GM21528 (cell line): ENCODE data around the gene TMEM150C.
"Not testable (repeated sequence)": the region's sequence is repeated elsewhere in the genome, so short reads cannot be mapped to it uniquely, and the experiment has no call there.

Experiments
- ATAC-seq: cut with Tn5 transposase; IDR thresholded peaks from one replicate; pipeline ENCODE4 v1.9.1; 2021; ENCODE audit warnings: mild to moderate bottlenecking, moderate library complexity; ENCODE audit not compliant: unreplicated experiment, low FRiP score

The TMEM150C gene

GRCh38 chr4:82569727-82570126 is 7.9 kb upstream of the TMEM150C start:
- no peak for ATAC-seq

DNA sequence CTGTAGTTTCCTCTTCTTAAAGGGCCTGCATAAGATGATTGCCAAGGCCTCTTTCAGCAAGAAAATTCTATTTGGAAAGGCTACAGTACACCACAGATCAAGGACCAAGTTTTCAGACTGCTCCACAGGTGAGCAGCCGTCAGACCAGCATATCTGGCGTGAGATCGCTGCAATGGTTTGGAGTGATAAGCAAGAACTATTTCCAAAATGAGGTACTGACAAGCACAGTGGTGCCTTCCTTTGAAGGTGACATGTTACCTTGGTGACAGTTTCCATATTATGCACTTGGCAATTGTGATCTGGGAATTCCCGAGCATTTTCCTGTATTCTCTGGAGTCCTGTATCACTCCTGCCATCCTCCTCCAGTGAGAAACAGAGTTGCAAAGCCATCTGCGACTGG is 7.3 kb upstream of the TMEM150C start:
- ATAC-seq, result no peak

GRCh38 chr4:82567444-82567843 is 5.7 kb upstream of the TMEM150C start:
- no peak for ATAC-seq

GRCh38 chr4:82562564-82562854 is 721 bp upstream of the TMEM150C start:
- ATAC-seq, result no peak

- no peak for ATAC-seq
Observed at GRCh38 chr4:82560853-82561785, 669 bp downstream of the TMEM150C start.

- no peak for ATAC-seq
Observed at GRCh38 chr4:82559735-82560120, 2.1 kb downstream of the TMEM150C start.

DNA sequence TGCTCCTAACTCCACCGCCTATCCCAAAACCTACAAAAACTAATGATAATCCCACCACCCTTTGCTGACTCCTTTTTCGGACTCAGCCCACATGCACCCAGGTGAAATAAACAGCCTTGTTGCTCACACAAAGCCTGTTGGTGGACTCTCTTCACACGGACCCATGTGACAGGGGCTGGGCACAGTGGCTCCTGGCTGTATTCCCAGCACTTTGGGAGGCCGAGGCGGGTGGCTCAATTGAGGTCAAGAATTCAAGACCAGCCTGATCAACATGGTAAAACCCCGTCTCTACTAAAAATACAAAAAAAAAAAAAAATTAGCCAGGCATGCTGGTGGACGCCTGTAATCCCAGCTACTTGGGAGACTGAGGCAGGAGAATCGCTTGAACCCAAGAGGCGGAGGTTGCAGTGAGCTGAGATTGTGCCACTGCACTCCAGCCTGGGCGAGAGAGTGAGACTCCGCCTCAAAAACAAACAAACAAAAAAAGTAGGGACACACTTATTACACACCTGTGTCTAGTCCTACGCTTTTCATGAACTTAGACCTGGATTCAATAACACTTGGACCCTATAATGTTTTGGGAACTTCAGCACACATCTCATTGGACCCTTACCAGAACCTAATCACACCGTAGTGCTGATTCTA is 2.6 kb downstream of the TMEM150C start:
- ATAC-seq, result not testable (repeated sequence)

GRCh38 chr4:82555276-82555675 is 6.5 kb downstream of the TMEM150C start:
- ATAC-seq, result no peak

GRCh38 chr4:82553020-82553419 is 8.8 kb downstream of the TMEM150C start:
- ATAC-seq, result no peak

DNA sequence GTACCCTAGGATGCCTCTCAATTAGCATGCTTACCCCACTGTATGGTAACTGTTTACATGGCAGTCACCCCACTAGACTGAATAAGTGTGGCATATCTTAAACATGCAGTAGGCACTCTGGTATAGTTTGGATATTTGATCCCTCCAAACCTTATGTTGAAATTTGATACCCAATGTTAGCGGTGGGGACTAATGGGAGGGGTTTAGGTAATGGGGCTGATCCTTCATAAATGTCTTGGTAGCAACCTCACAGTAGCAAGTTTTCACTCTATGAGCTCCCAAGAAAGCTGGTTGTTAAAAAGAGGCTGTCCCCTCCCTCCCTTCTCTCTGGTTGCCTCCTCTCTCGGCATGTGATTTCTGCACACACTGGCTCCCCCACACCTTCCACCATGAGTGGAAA is 10.1 kb downstream of the TMEM150C start:
- no peak for ATAC-seq

DNA sequence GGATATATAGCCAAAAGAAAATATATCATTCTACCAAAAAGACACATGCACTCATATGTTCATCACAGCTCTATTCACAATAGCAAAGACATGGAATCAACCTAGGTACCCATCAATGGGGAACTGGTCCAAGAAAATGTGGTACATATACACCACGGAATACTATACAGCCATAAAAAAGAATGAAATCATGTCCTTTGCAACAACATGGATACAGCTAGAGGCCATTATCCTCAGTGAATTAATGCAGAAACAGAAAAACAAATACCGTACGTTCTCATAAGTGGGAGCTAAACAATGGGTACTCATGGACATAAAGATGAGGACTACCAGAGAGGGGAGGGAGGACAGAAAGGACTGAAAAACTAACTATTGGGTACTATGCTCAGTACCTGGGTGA is 13.9 kb downstream of the TMEM150C start:
- ATAC-seq, result not testable (repeated sequence)

GRCh38 chr4:82543131-82543530 is 18.7 kb downstream of the TMEM150C start:
- no peak for ATAC-seq

DNA sequence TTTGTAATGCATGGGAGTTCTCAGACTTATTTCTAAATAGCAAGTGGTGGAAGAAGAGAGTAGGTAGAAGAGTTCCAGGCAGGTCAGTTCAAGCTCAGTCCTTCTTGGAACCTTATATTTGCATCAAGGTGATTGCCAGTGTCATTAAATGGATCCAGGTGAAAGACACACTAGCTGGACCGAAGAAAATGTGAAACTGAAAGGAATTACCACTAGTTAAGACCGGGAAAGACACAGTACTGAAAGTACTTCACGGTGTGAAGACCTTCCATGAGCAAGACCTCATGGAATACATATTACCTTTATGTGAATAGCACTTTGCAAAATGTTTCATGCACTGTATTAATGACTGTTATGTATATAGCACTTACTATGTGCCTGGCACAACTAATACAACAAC is 19.1 kb downstream of the TMEM150C start:
- ATAC-seq, result no peak

DNA sequence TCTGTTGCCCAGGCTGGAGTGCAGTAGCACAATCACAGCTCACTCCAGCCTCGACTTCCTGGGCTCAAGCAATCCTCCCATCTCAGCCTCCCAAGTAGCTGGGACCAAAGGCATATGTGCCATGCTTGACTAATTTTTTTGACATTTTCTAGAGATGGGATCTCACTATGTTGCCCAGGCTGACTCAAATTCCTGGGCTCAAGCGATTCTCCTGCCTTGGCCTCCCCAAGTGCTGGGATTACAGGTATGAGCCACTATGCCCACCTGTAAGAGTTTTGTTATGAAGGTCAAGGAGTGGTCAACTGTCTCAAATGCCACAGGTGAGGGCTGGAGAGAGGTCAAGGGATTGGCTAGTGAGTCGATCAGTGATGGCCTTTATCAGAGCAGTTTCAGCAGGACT is 32.5 kb downstream of the TMEM150C start:
- ATAC-seq, result no peak

DNA sequence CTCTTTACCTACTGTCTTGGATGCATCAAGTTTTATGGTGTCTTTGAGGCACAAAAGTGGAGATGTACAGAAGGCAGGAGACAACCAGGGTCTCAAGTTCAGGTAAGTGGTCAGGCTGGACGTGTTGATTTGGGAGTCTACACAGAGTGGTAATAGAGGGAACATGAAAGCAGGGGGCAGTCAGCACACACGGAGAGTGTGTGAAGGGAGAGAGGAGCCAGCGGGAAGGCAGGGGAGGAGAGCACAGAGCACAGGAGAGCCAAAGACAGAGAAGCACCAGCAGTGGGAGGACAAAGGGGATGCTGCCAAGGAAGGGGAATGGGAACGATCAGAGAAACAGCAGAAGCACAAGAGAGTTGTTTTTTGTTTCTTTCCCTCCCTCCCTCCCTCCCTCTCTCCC is 32.9 kb downstream of the TMEM150C start:
- no peak for ATAC-seq

- no peak for ATAC-seq
Observed at GRCh38 chr4:82528074-82528473, 33.7 kb downstream of the TMEM150C start.

DNA sequence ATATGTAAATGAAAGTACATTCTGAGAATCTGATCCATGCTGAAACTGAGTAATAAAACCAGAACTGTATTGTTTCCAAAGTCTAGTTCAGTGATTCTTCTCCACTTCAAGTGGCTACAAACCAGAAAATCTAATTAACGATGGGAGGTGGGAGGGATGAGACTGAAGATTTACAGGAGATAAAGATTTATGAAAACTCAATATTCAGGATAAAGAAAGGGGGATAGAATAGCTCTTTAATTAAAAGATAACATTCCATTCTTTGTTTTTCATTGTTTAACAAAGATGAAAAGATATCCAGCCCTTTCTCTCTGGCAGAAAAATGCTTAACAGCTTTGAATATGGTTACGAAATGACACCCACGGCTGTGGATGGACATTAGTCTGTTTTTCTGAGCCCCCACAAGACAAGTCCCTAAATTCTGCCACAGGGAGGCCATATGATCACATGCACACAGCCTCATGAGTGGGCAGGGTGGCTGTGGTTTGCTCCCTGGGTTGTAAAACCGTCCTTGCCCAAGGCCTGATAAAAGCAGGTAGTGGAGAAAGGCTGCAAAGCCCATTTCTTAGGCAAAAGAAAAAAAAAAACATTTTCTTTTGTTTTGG is 36.4 kb downstream of the TMEM150C start:
- ATAC-seq, result no peak

DNA sequence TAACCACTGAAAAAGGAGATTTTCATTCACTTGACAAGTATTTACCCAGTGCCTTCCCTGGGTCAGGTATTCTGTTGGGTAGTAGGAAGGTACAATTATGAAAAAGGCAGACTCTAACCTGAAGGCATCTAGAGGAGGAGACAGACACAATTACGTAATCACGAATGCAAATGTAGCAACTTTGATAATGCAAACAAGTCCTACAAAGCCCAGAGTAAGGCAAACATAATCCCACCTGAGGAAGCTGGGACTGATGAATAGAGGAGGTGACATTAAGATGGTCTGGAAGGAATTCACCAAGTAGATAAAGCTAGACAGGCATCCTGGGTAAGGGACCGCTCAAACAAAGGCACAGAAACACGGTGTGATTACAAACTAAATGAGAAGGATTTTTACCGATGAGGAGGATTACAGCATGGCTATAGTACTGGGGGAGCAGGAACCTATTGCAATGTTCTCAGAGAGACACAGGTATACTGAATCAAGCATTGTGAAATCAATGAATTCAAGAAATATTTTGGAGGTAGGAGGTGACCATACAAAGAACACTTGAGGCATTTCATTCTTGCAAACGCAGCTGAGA is 37.1 kb downstream of the TMEM150C start:
- ATAC-seq, result no peak

DNA sequence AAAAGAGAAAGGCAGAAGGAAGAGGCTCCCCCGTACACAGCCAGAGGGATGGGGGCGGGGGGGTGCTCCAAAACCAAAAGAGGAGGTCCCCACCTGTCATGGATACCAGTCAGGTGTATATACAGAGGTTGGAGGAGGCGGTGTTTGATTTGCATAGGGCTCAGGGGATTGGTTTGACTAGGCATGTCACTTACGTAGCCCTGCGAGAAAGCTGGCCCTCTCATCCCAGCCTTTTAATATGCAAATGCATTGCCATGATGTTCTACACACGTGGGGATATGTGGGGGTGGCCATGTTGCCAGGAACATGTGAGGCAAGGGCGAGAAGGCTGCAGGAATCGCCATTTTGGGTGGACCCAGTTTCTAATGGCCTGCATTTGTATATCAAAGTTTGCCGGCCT is 38.6 kb downstream of the TMEM150C start:
- no peak for ATAC-seq

DNA sequence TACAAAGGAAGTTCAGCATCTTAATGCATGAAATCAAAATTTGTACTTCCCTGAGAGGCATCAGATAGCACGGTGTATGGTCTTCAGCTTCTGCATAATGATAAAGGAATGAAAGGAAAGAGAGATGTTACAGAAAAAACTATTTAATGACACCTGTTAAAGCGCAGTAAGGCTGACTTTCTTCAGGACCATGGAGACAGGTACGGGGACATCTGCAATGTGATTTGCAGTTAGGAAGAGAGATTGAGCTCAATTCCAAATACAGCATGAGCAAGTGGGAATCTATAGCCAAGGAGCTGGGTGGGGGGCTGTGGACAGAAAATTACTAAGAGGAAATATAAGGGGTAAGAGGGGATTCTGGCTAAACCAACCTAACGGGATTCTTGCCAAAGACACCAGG is 39.3 kb downstream of the TMEM150C start:
- no peak for ATAC-seq

GRCh38 chr4:82521283-82521682 is 40.5 kb downstream of the TMEM150C start:
- no peak for ATAC-seq
